Trophoblast cell (in vitro differentiated cells and primary cell): ENCODE results near the gene UGT3A2.
A peak's percentile ranks its signal among the peaks of the same experiment; 100 is the strongest.

Source experiments
- DNase-seq, 2 donors: peaks; one replicate each; pipeline ENCODE4 v3.0.0-alpha.2; 2016
- H2AFZ ChIP-seq: 2 replicates; pipeline ENCODE4 v1.6.1; 2013; ENCODE audit warnings: low read length, moderate library complexity, mild to moderate bottlenecking; ENCODE audit not compliant: insufficient read depth, poor library complexity
- H2AK5ac ChIP-seq: 2 replicates; pipeline ENCODE4 v1.6.1; 2013; ENCODE audit warnings: mild to moderate bottlenecking, low read length
- H2BK120ac ChIP-seq: 2 replicates; pipeline ENCODE4 v1.6.1; 2013; ENCODE audit warnings: low read length, mild to moderate bottlenecking, moderate library complexity; ENCODE audit not compliant: insufficient read depth, poor library complexity
- H2BK12ac ChIP-seq: 2 replicates; pipeline ENCODE4 v1.6.1; 2013; ENCODE audit warnings: mild to moderate bottlenecking, low read length, moderate library complexity
- H2BK5ac ChIP-seq: 2 replicates; pipeline ENCODE4 v1.6.1; 2013; ENCODE audit warnings: low read length, low read depth, moderate library complexity, mild to moderate bottlenecking; ENCODE audit not compliant: poor library complexity
- H3K14ac ChIP-seq: 2 replicates; pipeline ENCODE4 v1.6.1; 2013; ENCODE audit warnings: mild to moderate bottlenecking, low read length
- H3K18ac ChIP-seq: 2 replicates; pipeline ENCODE4 v1.6.1; 2013; ENCODE audit warnings: mild to moderate bottlenecking, low read length
- H3K23ac ChIP-seq: 2 replicates; pipeline ENCODE4 v1.6.1; 2013; ENCODE audit warnings: low read length
- H3K27ac ChIP-seq: 2 replicates; pipeline ENCODE4 v1.5.1; 2013; ENCODE audit warnings: low read depth, mild to moderate bottlenecking, inconsistent platforms, low read length, moderate library complexity
- H3K27me3 ChIP-seq: 2 replicates; pipeline ENCODE4 v1.6.1; 2013; ENCODE audit warnings: inconsistent platforms, mild to moderate bottlenecking, low read length, moderate library complexity; ENCODE audit not compliant: insufficient read depth
- H3K36me3 ChIP-seq, 2 experiments: 1 replicate in 1 of 2; 2 replicates in 1 of 2; pipeline ENCODE4 v1.6.1; 2013; ENCODE audit warnings: low read length in 2 of 2, mild to moderate bottlenecking in 2 of 2, moderate library complexity in 1 of 2; ENCODE audit not compliant: insufficient read depth in 2 of 2, control insufficient read depth in 1 of 2
- H3K4ac ChIP-seq: 2 replicates; pipeline ENCODE4 v1.6.1; 2013; ENCODE audit warnings: low read depth, mild to moderate bottlenecking, low read length, moderate library complexity
- H3K4me1 ChIP-seq, 2 experiments: 1 replicate in 1 of 2; 2 replicates in 1 of 2; pipeline ENCODE4 v1.6.1; 2013; ENCODE audit warnings: low read length in 2 of 2, mild to moderate bottlenecking in 2 of 2, moderate library complexity in 1 of 2; ENCODE audit not compliant: insufficient read depth in 2 of 2, control insufficient read depth in 1 of 2
- H3K4me2 ChIP-seq: 2 replicates; pipeline ENCODE4 v1.6.1; 2013; ENCODE audit warnings: inconsistent platforms, mild to moderate bottlenecking, low read length, moderate library complexity
- H3K4me3 ChIP-seq: 2 replicates; pipeline ENCODE4 v1.5.1; 2013; ENCODE audit warnings: mild to moderate bottlenecking, low read depth, low read length, inconsistent platforms
- H3K79me1 ChIP-seq: one replicate; pipeline ENCODE4 v1.6.1; 2013; ENCODE audit warnings: low read length
- H3K79me2 ChIP-seq: 2 replicates; pipeline ENCODE4 v1.6.1; 2013; ENCODE audit warnings: low read length, mild to moderate bottlenecking; ENCODE audit not compliant: control insufficient read depth, insufficient read depth, poor library complexity
- H3K9ac ChIP-seq: 2 replicates; pipeline ENCODE4 v1.6.1; 2013; ENCODE audit warnings: mild to moderate bottlenecking, low read length
- H3K9me3 ChIP-seq: 2 replicates; pipeline ENCODE4 v1.6.1; 2013; ENCODE audit warnings: low read depth, mild to moderate bottlenecking, control low read depth, inconsistent platforms, low read length; ENCODE audit not compliant: insufficient read depth
- H4K12ac ChIP-seq: 2 replicates; pipeline ENCODE4 v1.6.1; 2013; ENCODE audit warnings: low read depth, mild to moderate bottlenecking, low read length, moderate library complexity
- H4K8ac ChIP-seq: 2 replicates; pipeline ENCODE4 v1.6.1; 2013; ENCODE audit warnings: low read depth, mild to moderate bottlenecking, low read length, moderate library complexity
- H4K91ac ChIP-seq: one replicate; pipeline ENCODE4 v1.6.1; 2013; ENCODE audit warnings: low read depth, mild to moderate bottlenecking, low read length, moderate library complexity
- WGBS: extraction: QIAGEN DNeasy Blood & Tissue Kit; methylation state at CpG from one replicate; pipeline ENCODE4 v1.1.7; 2013; ENCODE audit warnings: missing lambda C conversion rate; ENCODE audit not compliant: insufficient read length, insufficient coverage; ENCODE audit errors: extremely low coverage; 5-methylcytosine and 5-hydroxymethylcytosine counted together

The UGT3A2 gene

DNA sequence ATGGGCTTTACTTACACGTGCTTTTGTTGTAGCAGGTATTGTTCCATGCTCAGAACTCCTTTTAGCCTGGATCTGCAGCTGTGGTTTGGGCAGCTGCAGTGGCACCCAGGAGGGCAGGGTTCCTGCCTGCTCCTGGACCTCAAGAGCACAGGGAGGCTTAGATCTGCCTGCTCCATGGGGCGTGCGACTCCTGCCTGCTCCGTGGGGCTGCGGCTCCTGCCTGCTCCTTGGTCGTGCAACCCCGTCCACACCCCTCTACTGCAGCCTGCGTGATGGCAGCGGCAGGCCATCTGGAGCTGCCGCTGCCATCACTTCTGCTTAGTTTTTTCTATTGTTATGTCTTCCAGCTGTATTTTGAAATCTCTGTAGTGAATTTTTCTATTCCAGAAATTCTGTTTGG is 11.7 kb upstream of the UGT3A2 start:
- no peak overlapping the region for H4K8ac ChIP-seq
- no peak overlapping the region for H3K9ac ChIP-seq
- H3K18ac ChIP-seq, result no peak overlapping the region
- no peak overlapping the region for H4K91ac ChIP-seq
- H3K36me3 ChIP-seq, result no peaks in the 10 kb centered on the region
- peak overlapping the region; percentile 46 for H2AK5ac ChIP-seq
- H2BK120ac ChIP-seq, result no peak overlapping the region
- H3K4me3 ChIP-seq, result no peak overlapping the region
- H3K27ac ChIP-seq, result no peak overlapping the region
- H3K79me2 ChIP-seq, result no peaks in the 10 kb centered on the region
- H3K27me3 ChIP-seq, result no peaks in the 10 kb centered on the region
- H3K4ac ChIP-seq, result no peak overlapping the region
- no CpG with 5 or more reads among the region's 10 CpGs for WGBS
- no peak overlapping the region for H3K14ac ChIP-seq
- H4K12ac ChIP-seq, result no peak overlapping the region
- no peak overlapping the region for H3K4me2 ChIP-seq
- H3K79me1 ChIP-seq, result no peaks in the 10 kb centered on the region
- DNase-seq, result no peak
- H2AFZ ChIP-seq, result no peak overlapping the region
- H3K4me1 ChIP-seq, result peaks cover 0 to 2% of the 10 kb centered on the region in 2 experiments
- H3K9me3 ChIP-seq, result no peaks in the 10 kb centered on the region
- no peak overlapping the region for H3K23ac ChIP-seq
- no peak overlapping the region for H2BK12ac ChIP-seq
- H2BK5ac ChIP-seq, result no peak overlapping the region

DNA sequence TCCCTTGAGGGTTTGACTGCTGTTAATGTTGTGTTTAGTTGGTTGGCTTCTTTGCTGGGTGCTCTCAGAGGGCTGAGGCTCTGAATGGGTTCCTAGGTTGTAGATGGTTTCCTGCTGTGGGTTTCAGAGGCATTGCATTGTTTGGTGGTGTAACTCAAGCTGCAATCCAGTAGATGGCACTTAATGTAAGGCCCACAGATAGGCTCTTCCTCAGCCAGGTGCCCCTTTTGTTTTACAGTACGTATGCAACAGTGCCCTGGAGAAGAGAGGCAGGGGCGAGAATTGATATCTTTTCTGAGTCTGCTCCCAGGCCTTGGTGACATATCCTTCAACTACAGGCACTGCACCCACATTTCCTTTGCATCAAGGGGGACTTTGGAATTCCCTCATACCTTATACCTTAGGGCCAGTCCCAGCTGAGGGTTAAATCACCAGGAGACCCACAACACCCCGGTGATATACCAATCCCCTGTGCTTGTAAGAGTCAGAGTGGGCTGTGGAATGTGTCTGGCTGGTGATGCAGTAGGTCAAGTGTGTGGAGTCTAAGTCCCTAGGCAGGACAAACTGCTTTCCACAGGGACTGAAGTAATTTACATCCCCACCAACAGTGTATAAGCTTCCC is 7.0 kb upstream of the UGT3A2 start:
- DNase-seq, result no peak
- Histone ChIP-seq H3K79me2 (no peaks in the 10 kb centered on the region), H4K8ac (no peak overlapping the region), H3K36me3 (no peaks in the 10 kb centered on the region), H2AK5ac (no peak overlapping the region), H3K4ac (no peak overlapping the region), H3K23ac (no peak overlapping the region), H3K27me3 (no peaks in the 10 kb centered on the region), H3K14ac (no peak overlapping the region), H2BK5ac (no peak overlapping the region), H2BK120ac (no peak overlapping the region), H2BK12ac (no peak overlapping the region), H3K4me3 (no peak overlapping the region), H3K9ac (no peak overlapping the region), H4K12ac (no peak overlapping the region), H3K18ac (no peak overlapping the region), H3K79me1 (no peaks in the 10 kb centered on the region), H4K91ac (no peak overlapping the region), H3K9me3 (no peaks in the 10 kb centered on the region), H3K27ac (no peak overlapping the region), H3K4me1 (no peaks in the 10 kb centered on the region), H2AFZ (no peak overlapping the region), H3K4me2 (no peak overlapping the region)
- WGBS, result no CpG with 5 or more reads among the region's 3 CpGs

DNA sequence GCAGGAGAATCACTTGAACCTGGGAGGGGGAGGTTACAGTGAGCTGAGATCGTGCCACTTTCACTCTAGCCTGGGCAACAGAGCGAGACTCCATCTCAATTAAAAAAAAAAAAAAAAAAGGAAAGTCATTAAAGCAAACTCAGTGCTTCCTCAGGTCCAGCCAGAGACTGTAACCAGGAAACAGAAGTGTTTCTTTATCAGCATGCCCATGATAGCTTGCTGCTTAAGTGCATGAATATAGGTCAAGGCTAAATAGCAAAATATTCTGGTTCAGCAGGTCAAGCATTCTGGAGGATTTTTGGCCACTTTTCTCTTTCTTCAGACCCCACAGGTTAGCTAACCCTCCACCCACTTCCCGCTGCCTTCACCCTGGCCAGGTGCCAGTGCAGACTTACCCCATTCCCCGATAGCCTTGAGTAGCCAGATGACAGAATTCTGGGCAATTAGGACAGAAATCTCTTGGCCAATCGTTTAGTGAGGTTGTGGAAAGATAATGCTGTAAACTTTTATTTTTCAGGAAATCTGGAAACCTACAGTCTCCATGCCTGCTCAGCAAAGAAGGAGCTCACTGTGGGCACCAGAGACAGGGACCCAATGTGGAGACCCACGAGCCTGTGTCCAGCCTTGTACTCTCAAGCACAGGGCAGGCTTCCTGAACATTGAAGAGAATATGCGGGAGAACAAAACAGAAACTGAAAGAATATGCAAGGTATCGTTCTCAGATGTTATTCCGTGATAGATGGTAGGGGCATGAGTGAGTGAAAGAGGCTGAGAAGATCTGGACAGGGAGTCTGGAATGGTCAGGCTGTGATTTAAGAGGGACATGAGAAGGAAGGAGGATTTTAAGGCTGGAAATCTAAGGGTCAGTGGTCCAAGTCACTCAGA is 4.2 kb upstream of the UGT3A2 start:
- Histone ChIP-seq H3K27ac (no peak overlapping the region), H3K9me3 (no peaks in the 10 kb centered on the region), H3K27me3 (no peaks in the 10 kb centered on the region), H2AK5ac (no peak overlapping the region), H2BK120ac (no peak overlapping the region), H3K4me1 (peaks cover 0 to 8% of the 10 kb centered on the region in 2 experiments), H3K4me3 (no peak overlapping the region), H2BK12ac (no peak overlapping the region), H3K18ac (no peak overlapping the region), H3K23ac (no peak overlapping the region), H2BK5ac (no peak overlapping the region), H4K12ac (no peak overlapping the region), H3K4ac (no peak overlapping the region), H4K8ac (no peak overlapping the region), H3K79me2 (no peaks in the 10 kb centered on the region), H3K4me2 (no peak overlapping the region), H4K91ac (no peak overlapping the region), H3K36me3 (no peaks in the 10 kb centered on the region), H3K14ac (no peak overlapping the region), H2AFZ (no peak overlapping the region), H3K79me1 (no peaks in the 10 kb centered on the region), H3K9ac (no peak overlapping the region)
- no CpG with 5 or more reads among the region's 9 CpGs for WGBS
- peak in 1 of 2 donors; percentile 35 for DNase-seq

DNA sequence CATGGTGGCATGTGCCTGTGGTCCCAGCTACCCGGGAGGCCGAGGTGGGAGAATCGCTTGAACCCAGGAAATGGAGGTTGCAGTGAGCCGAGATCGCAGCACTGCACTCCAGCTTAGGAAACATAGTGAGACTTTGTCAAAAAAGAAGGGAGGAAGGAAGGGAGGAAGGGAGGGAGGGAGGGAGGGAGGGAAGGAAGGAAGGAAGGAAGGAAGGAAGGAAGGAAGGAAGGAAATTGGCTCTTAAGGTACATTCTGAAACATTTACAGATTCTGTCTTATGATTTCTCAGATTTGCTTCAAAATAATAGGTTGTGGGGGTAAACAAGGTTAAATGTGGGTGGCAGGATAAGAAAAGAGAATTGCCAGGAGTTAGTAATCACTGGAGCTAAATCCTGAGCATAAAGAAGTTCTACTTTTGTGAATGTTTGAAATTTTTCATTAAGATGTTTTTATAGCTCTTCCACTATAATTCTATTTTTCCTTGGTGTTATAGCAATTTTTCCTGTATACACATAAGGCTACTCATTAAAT is 2.1 kb upstream of the UGT3A2 start:
- Histone ChIP-seq H3K9me3 (no peaks in the 10 kb centered on the region), H2AK5ac (no peak overlapping the region), H3K27me3 (no peaks in the 10 kb centered on the region), H3K18ac (no peak overlapping the region), H2BK120ac (no peak overlapping the region), H4K91ac (no peak overlapping the region), H3K79me2 (no peaks in the 10 kb centered on the region), H3K79me1 (no peaks in the 10 kb centered on the region), H2BK5ac (no peak overlapping the region), H3K4ac (no peak overlapping the region), H4K8ac (no peak overlapping the region), H3K4me2 (no peak overlapping the region), H2AFZ (no peak overlapping the region), H3K14ac (no peak overlapping the region), H3K4me1 (peaks cover 0 to 9% of the 10 kb centered on the region in 2 experiments), H4K12ac (no peak overlapping the region), H3K36me3 (no peaks in the 10 kb centered on the region), H3K9ac (no peak overlapping the region), H3K23ac (no peak overlapping the region), H3K4me3 (no peak overlapping the region), H3K27ac (no peak overlapping the region), H2BK12ac (no peak overlapping the region)
- no CpG with 5 or more reads among the region's 5 CpGs for WGBS
- DNase-seq, result no peak
